H1 (cell line): ENCODE results near the gene TTC4. TPM values are rescaled to one million over a fixed set of nuclear protein-coding genes. Genes with fewer than 3 reads are reported as not detected.

Experiments
- CTCF ChIA-PET: fragments of 300-600 bp; sonication (Branson Sonifier 250); formaldehyde crosslinking; loops from one replicate; lab custom pipeline; 2021; ENCODE audit not compliant: partially characterized antibody; lab: Charles Lee
- POLR2A ChIA-PET: fragments of 300-600 bp; sonication (Branson Sonifier 250); formaldehyde crosslinking; loops from one replicate; lab custom pipeline; 2021; ENCODE audit warnings: inconsistent platforms; ENCODE audit not compliant: partially characterized antibody; lab: Charles Lee
- DNase-seq, 2 experiments: peaks; one replicate each; pipeline versions ENCODE4 v3.0.0 to v3.0.0-alpha.2; 2010 to 2022; ENCODE audit warnings: low spot score in 2 of 2, low read depth in 1 of 2, mixed read lengths in 1 of 2
- FAIRE-seq: peaks from 2 replicates; lab custom pipeline; 2011; peaks lifted over from hg19 to GRCh38; lab: Jason Lieb, UNC
- H2AFZ ChIP-seq: 2 replicates; pipeline ENCODE4 v1.8.1; 2012; ENCODE audit warnings: low read length, inconsistent platforms
- H2AK5ac ChIP-seq: 2 replicates; pipeline ENCODE4 v1.6.1; 2013; ENCODE audit warnings: low read depth, low read length
- H2BK120ac ChIP-seq: replicated peaks from 2 replicates; pipeline ENCODE3; 2013; ENCODE audit warnings: low read depth, low read length, inconsistent platforms
- H2BK12ac ChIP-seq: 2 replicates; pipeline ENCODE4 v1.6.1; 2013; ENCODE audit warnings: low read depth, low read length
- H2BK15ac ChIP-seq: 2 replicates; pipeline ENCODE4 v1.6.1; 2013; ENCODE audit warnings: low read length
- H2BK20ac ChIP-seq: 2 replicates; pipeline ENCODE4 v1.6.1; 2013; ENCODE audit warnings: low read length
- H2BK5ac ChIP-seq: 2 replicates; pipeline ENCODE4 v1.6.1; 2013; ENCODE audit warnings: low read depth, low read length
- H3K14ac ChIP-seq: 2 replicates; pipeline ENCODE4 v1.6.1; 2013; ENCODE audit warnings: inconsistent platforms; ENCODE audit not compliant: insufficient read length
- H3K18ac ChIP-seq: 2 replicates; pipeline ENCODE4 v1.6.1; 2013; ENCODE audit warnings: low read length; ENCODE audit errors: extremely low read depth
- H3K23ac ChIP-seq: 2 replicates; pipeline ENCODE4 v1.6.1; 2013; ENCODE audit warnings: inconsistent platforms; ENCODE audit not compliant: insufficient read length
- H3K23me2 ChIP-seq: 2 replicates; pipeline ENCODE4 v1.6.1; 2013; ENCODE audit warnings: low read depth, low read length
- H3K27ac ChIP-seq: 2 replicates; pipeline ENCODE4 v1.6.1; 2011; ENCODE audit warnings: low read depth, low read length, inconsistent platforms
- H3K27me3 ChIP-seq, 4 experiments: replicated peaks in 1 of 4; 1 replicate in 1 of 4; 2 replicates in 3 of 4; pipeline versions ENCODE4 v1.6.1 to v1.8.1; 2011 to 2013; ENCODE audit warnings: low read length in 3 of 4, mild to moderate bottlenecking in 3 of 4, inconsistent platforms in 2 of 4, mixed read lengths in 2 of 4, moderate library complexity in 1 of 4; ENCODE audit not compliant: control insufficient read depth in 3 of 4, insufficient read depth in 3 of 4; ENCODE audit errors: extremely low read depth in 1 of 4
- H3K36me3 ChIP-seq, 4 experiments: 2 replicates each; pipeline versions ENCODE4 v1.6.1 to v1.8.1; 2011 to 2013; ENCODE audit warnings: mild to moderate bottlenecking in 4 of 4, low read length in 3 of 4, moderate library complexity in 2 of 4, control low read depth in 1 of 4, inconsistent platforms in 1 of 4; ENCODE audit not compliant: insufficient read depth in 4 of 4, control insufficient read depth in 2 of 4
- H3K4ac ChIP-seq: replicated peaks from 2 replicates; pipeline ENCODE3; 2013; ENCODE audit warnings: low read length, low read depth, mixed read lengths, inconsistent platforms; ENCODE audit not compliant: insufficient read length
- H3K4me1 ChIP-seq, 4 experiments: replicated peaks in 1 of 4; 1 replicate in 1 of 4; 2 replicates in 3 of 4; pipeline versions ENCODE4 v1.6.1 to v1.8.1; 2011 to 2013; ENCODE audit warnings: low read length in 3 of 4, inconsistent platforms in 2 of 4, mixed read lengths in 1 of 4; ENCODE audit not compliant: insufficient read depth in 4 of 4, control insufficient read depth in 3 of 4
- H3K4me2 ChIP-seq, 2 experiments: 2 replicates each; pipeline versions ENCODE4 v1.6.1 to v1.8.1; 2011 to 2013; ENCODE audit warnings: low read depth in 2 of 2, low read length in 2 of 2, control low read depth in 1 of 2, inconsistent platforms in 1 of 2, mild to moderate bottlenecking in 1 of 2; ENCODE audit not compliant: insufficient read depth in 1 of 2
- H3K4me3 ChIP-seq, 4 experiments: fragments of 200-600, 300-600 bp in 1 of 4; sonication (generic), shearing (Covaris generic), sonication (Bioruptor Twin) in 1 of 4; 2 replicates each; pipeline versions ENCODE4 v1.5.1 to v1.8.1; 2011 to 2016; ENCODE audit warnings: low read length in 4 of 4, low read depth in 3 of 4, control low read depth in 2 of 4, inconsistent platforms in 2 of 4, mild to moderate bottlenecking in 2 of 4, mixed read lengths in 1 of 4, moderate library complexity in 1 of 4; ENCODE audit not compliant: insufficient read depth in 2 of 4; ENCODE audit errors: extremely low read depth in 1 of 4
- H3K56ac ChIP-seq: replicated peaks from 2 replicates; pipeline ENCODE3; 2013; ENCODE audit warnings: low read depth, mild to moderate bottlenecking, mixed read lengths, low read length, inconsistent platforms; ENCODE audit not compliant: insufficient read length
- H3K79me1 ChIP-seq: 2 replicates; pipeline ENCODE4 v1.6.1; 2013; ENCODE audit warnings: low read depth, low read length, control low read depth
- H3K79me2 ChIP-seq, 2 experiments: 2 replicates each; pipeline versions ENCODE4 v1.6.1 to v1.8.1; 2012 to 2013; ENCODE audit warnings: low read length in 2 of 2, mild to moderate bottlenecking in 2 of 2, inconsistent platforms in 1 of 2; ENCODE audit not compliant: insufficient read depth in 2 of 2, control insufficient read depth in 1 of 2
- H3K9ac ChIP-seq, 4 experiments: replicated peaks in 1 of 4; 1 replicate in 1 of 4; 2 replicates in 3 of 4; pipeline versions ENCODE4 v1.6.1 to v1.8.1; 2011 to 2013; ENCODE audit warnings: low read depth in 3 of 4, low read length in 3 of 4, control low read depth in 2 of 4, mild to moderate bottlenecking in 2 of 4, moderate library complexity in 2 of 4, inconsistent platforms in 1 of 4; ENCODE audit errors: extremely low read depth in 1 of 4
- H3K9me3 ChIP-seq, 2 experiments: 2 replicates each; pipeline versions ENCODE4 v1.6.1 to v1.8.1; 2012 to 2013; ENCODE audit warnings: mild to moderate bottlenecking in 2 of 2, moderate library complexity in 2 of 2, control low read depth in 1 of 2, inconsistent platforms in 1 of 2, low read depth in 1 of 2, low read length in 1 of 2, mixed read lengths in 1 of 2; ENCODE audit not compliant: insufficient read depth in 2 of 2
- H4K20me1 ChIP-seq, 2 experiments: replicated peaks in 1 of 2; 2 replicates each; pipeline versions ENCODE3 to v1.8.1; 2011 to 2013; ENCODE audit warnings: inconsistent platforms in 2 of 2, low read length in 2 of 2, mild to moderate bottlenecking in 1 of 2; ENCODE audit not compliant: insufficient read depth in 2 of 2, control insufficient read depth in 1 of 2
- H4K5ac ChIP-seq: 2 replicates; pipeline ENCODE4 v1.6.1; 2013; ENCODE audit warnings: low read length, low read depth, mixed read lengths, inconsistent platforms; ENCODE audit not compliant: insufficient read length
- H4K8ac ChIP-seq: 2 replicates; pipeline ENCODE4 v1.8.0; 2013; ENCODE audit warnings: mild to moderate bottlenecking, moderate library complexity, low read length, inconsistent platforms; ENCODE audit not compliant: insufficient read depth; ENCODE audit errors: extremely low read depth
- H4K91ac ChIP-seq: replicated peaks from 2 replicates; pipeline ENCODE3; 2013; ENCODE audit warnings: low read length, mixed read lengths, inconsistent platforms; ENCODE audit not compliant: insufficient read length
- E2F6 ChIP-seq: IDR thresholded peaks from 2 replicates; pipeline ENCODE4 v1.6.1; 2012; ENCODE audit warnings: inconsistent platforms
- FOSL1 ChIP-seq: IDR thresholded peaks from 2 replicates; pipeline ENCODE4 v1.6.1; 2011; ENCODE audit warnings: mild to moderate bottlenecking, low read depth, low read length, moderate library complexity; ENCODE audit not compliant: insufficient read depth
- KDM4A ChIP-seq: IDR thresholded peaks from one replicate; pipeline ENCODE4 v1.7.1; 2012; ENCODE audit warnings: low read depth, mild to moderate bottlenecking, moderate library complexity, low read length, inconsistent platforms; ENCODE audit not compliant: severe bottlenecking
- SIN3A ChIP-seq, 2 experiments: IDR thresholded peaks in 1 of 2; conservative IDR thresholded peaks in 1 of 2; 2 replicates each; pipeline ENCODE4 v1.6.1; 2011 to 2012; ENCODE audit warnings: low read length in 2 of 2, improper control_type of control experiment in 1 of 2, low read depth in 1 of 2, mild to moderate bottlenecking in 1 of 2
- SIX5 ChIP-seq: IDR thresholded peaks from 2 replicates; pipeline ENCODE4 v1.6.1; 2011; ENCODE audit warnings: mild to moderate bottlenecking, low read depth, low read length
- WGBS, 2 experiments: shearing (Covaris generic) in 1 of 2; methylation state at CpG; one replicate each; pipeline versions ENCODE4 v1.1.6 to v1.1.7; 2013 to 2015; ENCODE audit warnings: low lambda C conversion rate in 2 of 2, mixed read lengths in 2 of 2, inconsistent platforms in 1 of 2, low coverage in 1 of 2, missing lambda C conversion rate in 1 of 2; ENCODE audit not compliant: insufficient replicate concordance in 2 of 2, insufficient coverage in 1 of 2, insufficient read length in 1 of 2; ENCODE audit errors: extremely low coverage in 1 of 2, missing lambda C conversion rate in 1 of 2; 5-methylcytosine and 5-hydroxymethylcytosine counted together
- polyA plus RNA-seq, 7 experiments: library from polyadenylated mRNA; depleted of rRNA in 3 of 7; stranded (reverse) in 5 of 7; unstranded in 2 of 7; fragments of >200 nt in 5 of 7; fragments of 200-250 nt in 2 of 7; gene quantifications; 1 replicate in 5 of 7; 2 replicates in 1 of 7; 4 replicates in 1 of 7; pipeline versions ENCODE4 v1.2.1 to v1.2.3, GENCODE V29; 2011 to 2013; ENCODE audit warnings: missing spikeins in 2 of 7, mixed read lengths in 2 of 7
- total RNA-seq: library from RNA; stranded (reverse); fragmentation: NEBNext Ultra II Directional; extraction: Animal tissue kit (Norgen Biotek cat#: 25700); gene quantifications from 2 replicates; pipeline ENCODE4 v1.2.1, GENCODE V29; 2021

Gene TTC4
- total and polyA plus RNA-seq, 2 of the 8 experiments (the other 6 are each of a cell fraction or from before 2014, with no cell fraction given), result 21.0 to 25.1 TPM

- H3K4me2 ChIP-seq, result no peak overlapping the region
- no peak overlapping the region for H3K4ac ChIP-seq
- 98% methylated on average over 4 of the region's 4 CpGs; no CpG with 5 or more reads in 1 of the 2 experiments for WGBS, 2 experiments
- CTCF ChIA-PET, result interaction anchor here (1.0 to 1.1 kb wide), 3 partner anchors 22 to 75 kb away, joined by 3 read pairs; no protein-coding TSS in a partner anchor
- no peaks in the 10 kb centered on the region for H3K27me3 ChIP-seq
- H4K91ac ChIP-seq, result no peak overlapping the region
- TF ChIP-seq KDM4A (no peak), FOSL1 (no peak), SIN3A (conservative IDR thresholded peaks at IDR 0.05 in 1 of 2, IDR thresholded peaks at IDR 0.05 in 1 of 2; ENCODE audit: low read depth in 1 of 2, low read length in 2 of 2) (no peak), SIX5 (no peak), E2F6 (no peak)
- POLR2A ChIA-PET, result interaction anchor here (1.5 kb wide), 1 partner anchor 10 kb away, joined by 7 read pairs; no protein-coding TSS in a partner anchor
- no peaks in the 10 kb centered on the region for H3K9me3 ChIP-seq
- no peak overlapping the region for H3K27ac ChIP-seq
- no peak overlapping the region for H2BK5ac ChIP-seq
- H2BK120ac ChIP-seq, result no peak overlapping the region
- H3K23me2 ChIP-seq, result no peaks in the 10 kb centered on the region
- H2AFZ ChIP-seq, result no peak overlapping the region
- peaks cover 6 to 15% (median 10%) of the 10 kb centered on the region in 4 experiments; a peak in 7 of 8 replicates for H3K36me3 ChIP-seq
- H4K5ac ChIP-seq, result no peak overlapping the region
- no peak overlapping the region for H2BK12ac ChIP-seq
- H3K4me1 ChIP-seq, result no peaks in the 10 kb centered on the region
- H3K14ac ChIP-seq, result no peak overlapping the region
- peaks cover 0 to 9% of the 10 kb centered on the region in 2 experiments for H4K20me1 ChIP-seq
- H3K23ac ChIP-seq, result no peak overlapping the region
- H3K79me1 ChIP-seq, result no peaks in the 10 kb centered on the region
- no peak overlapping the region for H3K4me3 ChIP-seq
- H2BK15ac ChIP-seq, result no peak overlapping the region
- no peak for DNase-seq
- H4K8ac ChIP-seq, result no peak overlapping the region
- no peak overlapping the region for H3K9ac ChIP-seq
- H3K79me2 ChIP-seq, result no peaks in the 10 kb centered on the region
- no peak for FAIRE-seq
- no peak overlapping the region for H3K18ac ChIP-seq
- H2AK5ac ChIP-seq, result no peak overlapping the region
- no peak overlapping the region for H3K56ac ChIP-seq
- H2BK20ac ChIP-seq, result no peak overlapping the region
These were observed 30.2 kb downstream of the TTC4 start for GRCh38 chr1:54745864-54746263.
